ENCODE data around the gene EHHADH. TPM values are rescaled to one million over a fixed set of nuclear protein-coding genes. Genes with fewer than 3 reads are reported as not detected.

The EHHADH gene
- total and polyA plus RNA-seq, 2 of the 13 experiments (the other 11 are each of a cell fraction or from before 2014, with no cell fraction given) = 14.5 to 38.9 TPM

GRCh38 chr3:185212559-185212958 lies 41.3 kb downstream of the EHHADH start:
- ATAC-seq = no peak
- Histone ChIP-seq H3K27ac (ENCODE audit: extremely low read length, insufficient read depth, low read length) (no peak overlapping the region), H2AFZ (ENCODE audit: low read length) (no peak overlapping the region), H4K20me1 (ENCODE audit: insufficient read depth, low read length) (no peaks in the 10 kb centered on the region; the same call in 1 of the 2 replicates), H3K9me3 (ENCODE audit: low read length) (no peaks in the 10 kb centered on the region), H3K4me1 (ENCODE audit: insufficient read depth, low read length) (peaks cover 21% of the 10 kb centered on the region), H3K79me2 (ENCODE audit: insufficient read depth, low read length) (no peaks in the 10 kb centered on the region), H3K9ac (ENCODE audit: insufficient read depth, low read depth, low read length) (no peak overlapping the region), H3K4me2 (ENCODE audit: low read depth, low read length) (no peak overlapping the region), H3K36me3 (replicated peaks in 1 of 2; ENCODE audit: control insufficient read depth in 1 of 2, insufficient read depth in 2 of 2, low read length in 2 of 2) (peaks cover 5 to 14% of the 10 kb centered on the region in 2 experiments; a peak in 2 of 5 replicates), H3K4me3 (replicated peaks in 1 of 3; ENCODE audit: insufficient read depth in 1 of 3, low read depth in 2 of 3, low read length in 3 of 3) (no peak overlapping the region), H3K27me3 (ENCODE audit: control insufficient read depth in 1 of 2, insufficient read depth in 2 of 2, low read length in 2 of 2) (no peaks in the 10 kb centered on the region)
- no peak for FAIRE-seq
- in situ Hi-C loops (cut with HindIII; ENCODE audit: extremely low pct_ligation_motif_present, low pct_unique_long_range_greater_than_20kb) (loop anchor here (10.0 kb wide), 1 partner anchor 338 kb away; no protein-coding TSS in a partner anchor), intact Hi-C loops (cut with micrococcal nuclease; ENCODE audit: unreplicated experiment) (no loop called here)
- DNase-seq (ENCODE audit: low spot score) = no peak
- BruUV-seq (replicated peaks) = no TSS peak
- TF ChIP-seq MBD4 (IDR thresholded peaks at IDR 0.05; ENCODE audit: borderline replicate concordance, low read length) = no peak
- TF ChIP-seq HIC2 (CRISPR knock-in tag; IDR thresholded peaks at IDR 0.05; ENCODE audit: low read depth) = no peak
- no peak for TF ChIP-seq KLF16 (CRISPR knock-in tag; IDR thresholded peaks at IDR 0.05)
- TF ChIP-seq FOXA1 (IDR thresholded peaks at IDR 0.05) = no peak
- no peak for TF ChIP-seq FOXA1 (CRISPR knock-in tag; IDR thresholded peaks at IDR 0.05)
- TF ChIP-seq ZNF235 (CRISPR knock-in tag; IDR thresholded peaks at IDR 0.05; ENCODE audit: borderline replicate concordance) = no peak
- TF ChIP-seq ZNF543 (CRISPR knock-in tag; IDR thresholded peaks at IDR 0.05) = no peak
- TF ChIP-seq, protein P1, sequence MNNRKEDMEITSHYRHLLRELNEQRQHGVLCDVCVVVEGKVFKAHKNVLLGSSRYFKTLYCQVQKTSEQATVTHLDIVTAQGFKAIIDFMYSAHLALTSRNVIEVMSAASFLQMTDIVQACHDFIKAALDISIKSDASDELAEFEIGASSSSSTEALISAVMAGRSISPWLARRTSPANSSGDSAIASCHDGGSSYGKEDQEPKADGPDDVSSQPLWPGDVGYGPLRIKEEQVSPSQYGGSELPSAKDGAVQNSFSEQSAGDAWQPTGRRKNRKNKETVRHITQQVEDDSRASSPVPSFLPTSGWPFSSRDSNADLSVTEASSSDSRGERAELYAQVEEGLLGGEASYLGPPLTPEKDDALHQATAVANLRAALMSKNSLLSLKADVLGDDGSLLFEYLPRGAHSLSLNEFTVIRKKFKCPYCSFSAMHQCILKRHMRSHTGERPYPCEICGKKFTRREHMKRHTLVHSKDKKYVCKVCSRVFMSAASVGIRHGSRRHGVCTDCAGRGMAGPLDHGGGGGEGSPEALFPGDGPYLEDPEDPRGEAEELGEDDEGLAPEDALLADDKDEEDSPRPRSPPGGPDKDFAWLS (CRISPR knock-in tag; IDR thresholded peaks at IDR 0.05; ENCODE audit: borderline replicate concordance) = no peak
- no peak for TF ChIP-seq ZBTB42 (CRISPR knock-in tag; IDR thresholded peaks at IDR 0.05)
- TF ChIP-seq REPIN1 (CRISPR knock-in tag; IDR thresholded peaks at IDR 0.05; ENCODE audit: borderline replicate concordance, low read depth) = no peak
- TF ChIP-seq HMG20A (CRISPR knock-in tag; IDR thresholded peaks at IDR 0.05; ENCODE audit: borderline replicate concordance) = no peak
- no peak for TF ChIP-seq MYNN (CRISPR knock-in tag; IDR thresholded peaks at IDR 0.05; ENCODE audit: low read depth)
- no peak for TF ChIP-seq ZBTB25 (CRISPR knock-in tag; IDR thresholded peaks at IDR 0.05)
- no peak for TF ChIP-seq SETDB1 (CRISPR knock-in tag; IDR thresholded peaks at IDR 0.05; ENCODE audit: borderline replicate concordance)
- 100% methylated on average over 5 of the region's 5 CpGs for WGBS (ENCODE audit: low lambda C conversion rate)
- ChIA-PET POLR2A (no interaction called here), CTCF (ENCODE audit: low intra/inter-chr PET ratio, low total read pairs) (no interaction called here)
